ENCODE data around the gene TACO1.

Gene TACO1

DNA sequence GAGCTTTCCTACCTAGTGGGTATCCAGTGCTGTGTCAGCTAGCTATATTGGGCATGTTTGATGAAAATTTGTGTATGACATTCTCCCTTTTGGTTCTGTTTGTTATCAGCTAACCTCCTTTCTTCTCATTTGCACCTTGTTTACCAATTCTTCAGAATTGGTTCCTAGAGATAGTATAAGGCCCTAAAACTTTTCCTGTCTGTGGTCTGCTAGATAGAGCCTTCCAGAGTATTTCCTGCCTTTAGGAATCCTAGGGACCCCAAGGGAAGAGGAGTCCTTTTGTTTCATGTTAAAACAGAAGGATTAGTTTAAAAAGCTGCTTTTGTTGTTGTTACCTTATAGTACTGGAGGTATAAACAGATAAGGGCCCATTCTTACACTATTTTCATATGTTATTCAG lies 33.0 kb downstream of the TACO1 start:
- DNase-seq (ENCODE audit: low spot score): no peak
- no peak for TF ChIP-seq CTCF (IDR thresholded peaks at IDR 0.05; ENCODE audit: extremely low read depth, insufficient read depth, missing control alignments)
- in situ Hi-C loops (cut with MboI; ENCODE audit: low pct_unique_long_range_greater_than_20kb, low sequenced_read_pairs, unreplicated experiment): no loop called here

DNA sequence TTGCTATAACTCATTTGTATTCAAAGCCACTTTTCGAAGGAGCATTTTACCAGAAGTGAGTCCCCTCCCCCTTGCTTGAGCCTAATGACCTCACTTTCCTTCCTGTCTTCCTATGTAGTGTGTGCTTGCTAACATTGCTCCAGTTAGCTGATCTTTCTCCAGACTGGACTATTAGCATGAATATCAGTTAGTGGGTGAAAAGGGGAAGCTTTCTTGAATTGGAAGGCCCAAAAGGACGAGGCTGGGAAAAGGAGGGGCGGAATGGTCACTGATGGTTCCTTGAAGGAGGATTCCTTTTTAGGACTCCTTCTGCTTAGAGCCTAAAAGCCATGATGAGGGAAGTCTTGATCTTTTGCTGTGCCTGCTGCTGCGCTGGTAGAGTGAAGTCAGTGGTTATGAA lies 33.5 kb downstream of the TACO1 start:
- TF ChIP-seq CTCF (IDR thresholded peaks at IDR 0.05; ENCODE audit: extremely low read depth, insufficient read depth, missing control alignments): no peak
- no peak for DNase-seq (ENCODE audit: low spot score)
- in situ Hi-C loops (cut with MboI; ENCODE audit: low pct_unique_long_range_greater_than_20kb, low sequenced_read_pairs, unreplicated experiment): no loop called here

DNA sequence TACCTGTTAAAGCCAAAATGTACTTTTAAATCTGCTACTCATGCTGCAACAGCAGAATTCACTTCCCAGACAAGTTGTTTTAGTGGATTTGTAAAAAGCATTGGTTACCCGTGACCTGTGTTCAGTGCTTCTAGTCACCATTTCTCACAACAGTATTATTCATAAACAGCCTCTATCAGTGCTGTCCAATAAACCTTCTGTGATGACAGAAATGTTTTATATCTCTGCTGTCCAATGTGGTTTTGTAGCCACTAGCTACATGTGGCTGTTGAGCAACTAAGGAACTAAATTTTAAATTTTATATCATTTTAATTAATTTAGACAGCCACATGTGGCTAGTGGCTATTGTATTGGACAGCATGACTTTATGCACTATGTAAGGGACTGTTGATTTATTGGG lies 34.1 kb downstream of the TACO1 start:
- no peak for DNase-seq (ENCODE audit: low spot score)
- in situ Hi-C loops (cut with MboI; ENCODE audit: low pct_unique_long_range_greater_than_20kb, low sequenced_read_pairs, unreplicated experiment): no loop called here
- TF ChIP-seq CTCF (IDR thresholded peaks at IDR 0.05; ENCODE audit: extremely low read depth, insufficient read depth, missing control alignments): no peak

- no peak for TF ChIP-seq CTCF (IDR thresholded peaks at IDR 0.05; ENCODE audit: extremely low read depth, insufficient read depth, missing control alignments)
- in situ Hi-C loops (cut with MboI; ENCODE audit: low pct_unique_long_range_greater_than_20kb, low sequenced_read_pairs, unreplicated experiment): no loop called here
- DNase-seq (ENCODE audit: low spot score): no peak
Measured at GRCh38 chr17:63635290-63635689, 34.6 kb downstream of the TACO1 start.

- in situ Hi-C loops (cut with MboI; ENCODE audit: low pct_unique_long_range_greater_than_20kb, low sequenced_read_pairs, unreplicated experiment): no loop called here
- no peak for TF ChIP-seq CTCF (IDR thresholded peaks at IDR 0.05; ENCODE audit: extremely low read depth, insufficient read depth, missing control alignments)
- no peak for DNase-seq (ENCODE audit: low spot score)
Measured at GRCh38 chr17:63635787-63636186, 35.1 kb downstream of the TACO1 start.

- no peak for TF ChIP-seq CTCF (IDR thresholded peaks at IDR 0.05; ENCODE audit: extremely low read depth, insufficient read depth, missing control alignments)
- in situ Hi-C loops (cut with MboI; ENCODE audit: low pct_unique_long_range_greater_than_20kb, low sequenced_read_pairs, unreplicated experiment): no loop called here
- DNase-seq (ENCODE audit: low spot score): no peak
Measured at GRCh38 chr17:63639125-63639524, 38.4 kb downstream of the TACO1 start.

DNA sequence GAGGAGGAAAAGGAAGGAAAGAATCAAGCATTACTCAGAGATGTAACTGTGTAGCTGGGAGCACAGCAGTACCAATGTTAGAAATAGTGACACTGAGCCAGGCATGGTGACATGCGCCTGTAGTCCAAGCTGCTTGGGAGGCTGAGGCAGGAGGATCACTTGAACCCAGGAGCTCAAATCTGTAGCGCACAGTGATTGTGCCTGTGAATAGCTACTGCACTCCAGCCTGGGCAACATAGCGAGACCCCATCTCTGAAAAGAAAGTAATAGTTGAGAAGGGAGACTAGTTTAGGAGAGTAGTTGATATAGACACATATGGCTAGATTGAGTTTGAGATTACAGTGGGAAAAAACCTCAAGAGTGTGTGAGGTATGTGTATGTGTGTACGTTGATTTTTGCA lies 39.3 kb downstream of the TACO1 start:
- TF ChIP-seq CTCF (IDR thresholded peaks at IDR 0.05; ENCODE audit: extremely low read depth, insufficient read depth, missing control alignments): no peak
- no peak for DNase-seq (ENCODE audit: low spot score)
- in situ Hi-C loops (cut with MboI; ENCODE audit: low pct_unique_long_range_greater_than_20kb, low sequenced_read_pairs, unreplicated experiment): no loop called here

Data from GM13977 (cell line).